T-helper 2 cell (primary cell): ENCODE measurements around the gene SNX7.

ENCODE experiments used
- DNase-seq, 5 experiments: peaks; one replicate each; pipeline versions ENCODE4 v3.0.0 to v3.0.0-alpha.2; 2012 to 2022

The SNX7 gene

GRCh38 chr1:98769162-98769561, 107.6 kb downstream of the SNX7 start:
- no peak for DNase-seq

GRCh38 chr1:98781906-98782305, 120.4 kb downstream of the SNX7 start:
- DNase-seq, result no peak

GRCh38 chr1:98783821-98784220, 122.3 kb downstream of the SNX7 start:
- DNase-seq, result no peak

GRCh38 chr1:98791498-98791897, 130.0 kb downstream of the SNX7 start:
- no peak for DNase-seq

GRCh38 chr1:98792123-98792522, 130.6 kb downstream of the SNX7 start:
- no peak for DNase-seq

- DNase-seq, result no peak
Observed at GRCh38 chr1:98793136-98793535, 131.6 kb downstream of the SNX7 start.

- DNase-seq, result peak in 4 of 5 experiments; percentile 4 to 76 (median 23)
Observed at GRCh38 chr1:98794196-98794886, 132.8 kb downstream of the SNX7 start.

- DNase-seq, result no peak
Observed at GRCh38 chr1:98796049-98796448, 134.5 kb downstream of the SNX7 start.

GRCh38 chr1:98797506-98797905, 136.0 kb downstream of the SNX7 start:
- peak in 1 of 5 experiments; percentile 8 for DNase-seq
